SK-N-SH (cell line): ENCODE data around the gene EFNB2. TPM values are rescaled to one million over a fixed set of nuclear protein-coding genes. Genes with fewer than 3 reads are reported as not detected.

ENCODE experiments used
- CTCF ChIA-PET: fragments of 300-600, 350-600 bp; formaldehyde crosslinking; extraction: SDS; loops from one replicate; lab custom pipeline; 2021; lab: Yijun Ruan, JAX
- POLR2A ChIA-PET: fragments of 350-600 bp; sonication (Branson Sonifier 250); formaldehyde crosslinking; extraction: SDS; loops from one replicate; lab custom pipeline; 2020; ENCODE audit warnings: antibody characterized with exemption, inconsistent platforms; lab: Yijun Ruan, JAX
- DNase-seq: peaks from one replicate; pipeline ENCODE4 v3.0.0; 2012
- H2AFZ ChIP-seq: fragments of 200-600 bp; sonication (generic); 2 replicates; pipeline ENCODE4 v1.8.1; 2016; ENCODE audit warnings: antibody characterized with exemption, mild to moderate bottlenecking, low read depth
- H3F3A ChIP-seq: fragments of 200-600 bp; sonication (generic); replicated peaks from 2 replicates; pipeline ENCODE3; 2016; ENCODE audit warnings: antibody characterized with exemption, mild to moderate bottlenecking; ENCODE audit not compliant: insufficient read depth
- H3K27ac ChIP-seq, 2 experiments: fragments of 200-500 bp in 1 of 2; fragments of 200-600 bp in 1 of 2; sonication (Bioruptor generic) in 1 of 2; sonication (generic), shearing (Covaris generic) in 1 of 2; 2 replicates each; pipeline versions ENCODE4 v1.5.1 to v1.6.1; 2014 to 2016; ENCODE audit warnings: low read depth in 2 of 2, inconsistent platforms in 1 of 2, low read length in 1 of 2, mild to moderate bottlenecking in 1 of 2, mixed read lengths in 1 of 2
- H3K27me3 ChIP-seq: fragments of 200-600 bp; sonication (generic), shearing (Covaris generic); 2 replicates; pipeline ENCODE4 v1.6.1; 2016; ENCODE audit warnings: mixed run types; ENCODE audit not compliant: insufficient read depth
- H3K36me3 ChIP-seq, 2 experiments: fragments of 200-500 bp in 1 of 2; fragments of 200-600 bp in 1 of 2; sonication (Bioruptor generic) in 1 of 2; sonication (generic) in 1 of 2; replicated peaks in 1 of 2; 2 replicates each; pipeline versions ENCODE3 to v1.5.1; 2014 to 2016; ENCODE audit warnings: low read length in 1 of 2, mild to moderate bottlenecking in 1 of 2; ENCODE audit not compliant: insufficient read depth in 2 of 2, control insufficient read depth in 1 of 2
- H3K4me1 ChIP-seq, 2 experiments: fragments of 200-500 bp in 1 of 2; fragments of 200-600 bp in 1 of 2; sonication (Bioruptor generic) in 1 of 2; sonication (generic), shearing (Covaris generic) in 1 of 2; 2 replicates each; pipeline versions ENCODE4 v1.5.1 to v1.6.1; 2014 to 2016; ENCODE audit warnings: low read depth in 1 of 2, low read length in 1 of 2, mixed run types in 1 of 2; ENCODE audit not compliant: insufficient read depth in 2 of 2, control insufficient read depth in 1 of 2
- H3K4me2 ChIP-seq: fragments of 200-600 bp; sonication (generic), shearing (Covaris generic); 2 replicates; pipeline ENCODE4 v1.6.1; 2017; ENCODE audit warnings: mixed run types
- H3K4me3 ChIP-seq, 2 experiments: fragments of 200-500 bp in 1 of 2; fragments of 200-600 bp in 1 of 2; sonication (Bioruptor generic) in 1 of 2; sonication (generic), shearing (Covaris generic) in 1 of 2; 2 replicates each; pipeline versions ENCODE4 v1.5.1 to v1.8.1; 2014 to 2016; ENCODE audit warnings: low read depth in 2 of 2, inconsistent platforms in 1 of 2, low read length in 1 of 2, mild to moderate bottlenecking in 1 of 2, mixed read lengths in 1 of 2, moderate library complexity in 1 of 2
- H3K79me2 ChIP-seq: fragments of 200-600 bp; sonication (generic); 2 replicates; pipeline ENCODE4 v1.8.1; 2017; ENCODE audit warnings: mild to moderate bottlenecking; ENCODE audit not compliant: insufficient read depth
- H3K9ac ChIP-seq: fragments of 200-600 bp; sonication (generic); 2 replicates; pipeline ENCODE4 v1.6.1; 2017; ENCODE audit warnings: mixed run types
- H3K9me2 ChIP-seq: fragments of 200-600 bp; sonication (generic); 2 replicates; pipeline ENCODE4 v1.6.1; 2017; ENCODE audit warnings: mixed run types
- H3K9me3 ChIP-seq: fragments of 200-600 bp; sonication (generic); 2 replicates; pipeline ENCODE4 v1.6.1; 2017; ENCODE audit warnings: mixed run types, mild to moderate bottlenecking, moderate library complexity
- H4K20me1 ChIP-seq: fragments of 200-600 bp; sonication (generic); 2 replicates; pipeline ENCODE4 v1.6.1; 2017; ENCODE audit warnings: mild to moderate bottlenecking, mixed run types; ENCODE audit not compliant: insufficient read depth
- CTCF ChIP-seq: fragments of 200-600 bp; sonication (generic); IDR thresholded peaks from 2 replicates; pipeline ENCODE4 v1.6.1; 2017; ENCODE audit warnings: antibody characterized with exemption, mild to moderate bottlenecking, moderate library complexity
- FOXJ3 ChIP-seq: sonication (generic); formaldehyde crosslinking; IDR thresholded peaks from 2 replicates; pipeline ENCODE4 v1.5.1; 2020; ENCODE audit warnings: mild to moderate bottlenecking, missing genetic modification reagents
- FOXM1 ChIP-seq: IDR thresholded peaks from 2 replicates; pipeline ENCODE4 v1.4.0; 2012; ENCODE audit warnings: low read depth, mild to moderate bottlenecking
- MAX ChIP-seq: IDR thresholded peaks from 2 replicates; pipeline ENCODE4 v1.4.0; 2012; ENCODE audit warnings: low read depth
- MXI1 ChIP-seq: IDR thresholded peaks from 2 replicates; pipeline ENCODE4 v1.6.1; 2012; ENCODE audit warnings: mild to moderate bottlenecking, low read depth, low read length, improper control_type of control experiment
- NRF1 ChIP-seq: IDR thresholded peaks from 2 replicates; pipeline ENCODE4 v1.6.1; 2012; ENCODE audit warnings: low read depth, mild to moderate bottlenecking, low read length
- POLR2AphosphoS5 ChIP-seq: IDR thresholded peaks from 2 replicates; pipeline ENCODE4 v1.6.1; 2012; ENCODE audit warnings: low read depth, low read length
- RAD21 ChIP-seq: IDR thresholded peaks from 2 replicates; pipeline ENCODE4 v1.6.1; 2012; ENCODE audit warnings: mild to moderate bottlenecking, low read length
- RFX5 ChIP-seq: IDR thresholded peaks from 2 replicates; pipeline ENCODE4 v1.6.1; 2012; ENCODE audit warnings: mild to moderate bottlenecking, improper control_type of control experiment, low read length
- TCF12 ChIP-seq: IDR thresholded peaks from 2 replicates; pipeline ENCODE4 v1.4.0; 2012
- ZBTB33 ChIP-seq: IDR thresholded peaks from 2 replicates; pipeline ENCODE4 v1.4.0; 2012; ENCODE audit warnings: low read depth, borderline replicate concordance
- WGBS: methylation state at CpG from one replicate; pipeline ENCODE4 v1.1.6; 2017; ENCODE audit warnings: low lambda C conversion rate; 5-methylcytosine and 5-hydroxymethylcytosine counted together
- polyA plus RNA-seq, 3 experiments: library from polyadenylated mRNA; depleted of rRNA; stranded (reverse); fragments of >200 nt; gene quantifications; 2 replicates each; pipeline ENCODE4 v1.2.3, GENCODE V29; 2012
- TF ChIP-seq, protein P1 (sequence below): fragments of 150-350 bp; IDR thresholded peaks from 2 replicates; pipeline ENCODE4 v1.6.1; 2016; ENCODE audit warnings: mild to moderate bottlenecking, low read depth, low read length
- TF ChIP-seq, protein P2 (sequence below): IDR thresholded peaks from 2 replicates; pipeline ENCODE4; 2012
- TF ChIP-seq, protein P3 (sequence below): IDR thresholded peaks from 2 replicates; pipeline ENCODE4 v1.6.1; 2012; ENCODE audit warnings: mild to moderate bottlenecking, low read depth, low read length, moderate library complexity

Gene EFNB2
- polyA plus RNA-seq, 1 of the 3 experiments (the other 2 are of a cell fraction) = 3.0 TPM

GRCh38 chr13:106566641-106567473, 31.4 kb upstream of the EFNB2 start:
- Histone ChIP-seq H3K4me2 (peak overlapping the region; percentile 79), H3K27me3 (no peaks in the 10 kb centered on the region), H3K9me3 (no peaks in the 10 kb centered on the region), H3K27ac (peak overlapping the region; percentile 93 to 97)
- peak; percentile 79 for DNase-seq
- TF ChIP-seq, protein P1, sequence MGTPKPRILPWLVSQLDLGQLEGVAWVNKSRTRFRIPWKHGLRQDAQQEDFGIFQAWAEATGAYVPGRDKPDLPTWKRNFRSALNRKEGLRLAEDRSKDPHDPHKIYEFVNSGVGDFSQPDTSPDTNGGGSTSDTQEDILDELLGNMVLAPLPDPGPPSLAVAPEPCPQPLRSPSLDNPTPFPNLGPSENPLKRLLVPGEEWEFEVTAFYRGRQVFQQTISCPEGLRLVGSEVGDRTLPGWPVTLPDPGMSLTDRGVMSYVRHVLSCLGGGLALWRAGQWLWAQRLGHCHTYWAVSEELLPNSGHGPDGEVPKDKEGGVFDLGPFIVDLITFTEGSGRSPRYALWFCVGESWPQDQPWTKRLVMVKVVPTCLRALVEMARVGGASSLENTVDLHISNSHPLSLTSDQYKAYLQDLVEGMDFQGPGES = no peak
- peak; percentile 51; the same call in 1 of the 2 replicates for TF ChIP-seq MXI1
- TF ChIP-seq, all 33 proteins: peak for 1
- H4K20me1 ChIP-seq = peaks cover 52% of the 10 kb centered on the region
- peak overlapping the region; percentile 20; the same call in 1 of the 2 replicates for H2AFZ ChIP-seq
- no peaks in the 10 kb centered on the region for H3K36me3 ChIP-seq
- POLR2A ChIA-PET = no interaction called here
- peak overlapping the region; percentile 78 to 97 for H3K4me3 ChIP-seq
- H3K4me1 ChIP-seq = peaks cover 9 to 13% of the 10 kb centered on the region in 2 experiments; a peak in 3 of 4 replicates
- CTCF ChIA-PET = interaction anchor here (1.4 to 2.0 kb wide), 2 partner anchors 42 to 54 kb away, joined by 3 to 6 read pairs; no protein-coding TSS in a partner anchor
- no peaks in the 10 kb centered on the region for H3F3A ChIP-seq
- peak overlapping the region; percentile 96 for H3K9ac ChIP-seq
- H3K9me2 ChIP-seq = no peaks in the 10 kb centered on the region
- peaks cover 61% of the 10 kb centered on the region for H3K79me2 ChIP-seq
- under 1% methylated on average over 33 of the region's 34 CpGs for WGBS

- POLR2A ChIA-PET = no interaction called here
- DNase-seq = no peak
- Histone ChIP-seq H4K20me1 (peaks cover 68% of the 10 kb centered on the region), H3K4me3 (no peak overlapping the region), H3K9ac (no peak overlapping the region), H3K36me3 (no peaks in the 10 kb centered on the region), H3K27me3 (no peaks in the 10 kb centered on the region), H3K27ac (no peak overlapping the region), H3K79me2 (peaks cover 77% of the 10 kb centered on the region), H3K9me3 (no peaks in the 10 kb centered on the region), H3K4me2 (peak overlapping the region; percentile 79), H3K4me1 (peaks cover 12 to 17% of the 10 kb centered on the region in 2 experiments; a peak in 3 of 4 replicates), H3F3A (no peaks in the 10 kb centered on the region), H2AFZ (no peak overlapping the region), H3K9me2 (no peaks in the 10 kb centered on the region)
- WGBS = 79% methylated on average over 4 of the region's 4 CpGs
- CTCF ChIA-PET = no interaction called here
- TF ChIP-seq TCF12 = no peak
- TF ChIP-seq POLR2AphosphoS5 = no peak
- TF ChIP-seq NRF1 = no peak
- TF ChIP-seq, protein P2, sequence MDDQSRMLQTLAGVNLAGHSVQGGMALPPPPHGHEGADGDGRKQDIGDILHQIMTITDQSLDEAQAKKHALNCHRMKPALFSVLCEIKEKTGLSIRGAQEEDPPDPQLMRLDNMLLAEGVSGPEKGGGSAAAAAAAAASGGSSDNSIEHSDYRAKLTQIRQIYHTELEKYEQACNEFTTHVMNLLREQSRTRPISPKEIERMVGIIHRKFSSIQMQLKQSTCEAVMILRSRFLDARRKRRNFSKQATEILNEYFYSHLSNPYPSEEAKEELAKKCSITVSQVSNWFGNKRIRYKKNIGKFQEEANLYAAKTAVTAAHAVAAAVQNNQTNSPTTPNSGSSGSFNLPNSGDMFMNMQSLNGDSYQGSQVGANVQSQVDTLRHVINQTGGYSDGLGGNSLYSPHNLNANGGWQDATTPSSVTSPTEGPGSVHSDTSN = no peak
- TF ChIP-seq FOXJ3 (CRISPR knock-in tag) = no peak
- TF ChIP-seq RAD21 = no peak
- no peak for TF ChIP-seq MAX
- no peak for TF ChIP-seq ZBTB33
- TF ChIP-seq, protein P3, sequence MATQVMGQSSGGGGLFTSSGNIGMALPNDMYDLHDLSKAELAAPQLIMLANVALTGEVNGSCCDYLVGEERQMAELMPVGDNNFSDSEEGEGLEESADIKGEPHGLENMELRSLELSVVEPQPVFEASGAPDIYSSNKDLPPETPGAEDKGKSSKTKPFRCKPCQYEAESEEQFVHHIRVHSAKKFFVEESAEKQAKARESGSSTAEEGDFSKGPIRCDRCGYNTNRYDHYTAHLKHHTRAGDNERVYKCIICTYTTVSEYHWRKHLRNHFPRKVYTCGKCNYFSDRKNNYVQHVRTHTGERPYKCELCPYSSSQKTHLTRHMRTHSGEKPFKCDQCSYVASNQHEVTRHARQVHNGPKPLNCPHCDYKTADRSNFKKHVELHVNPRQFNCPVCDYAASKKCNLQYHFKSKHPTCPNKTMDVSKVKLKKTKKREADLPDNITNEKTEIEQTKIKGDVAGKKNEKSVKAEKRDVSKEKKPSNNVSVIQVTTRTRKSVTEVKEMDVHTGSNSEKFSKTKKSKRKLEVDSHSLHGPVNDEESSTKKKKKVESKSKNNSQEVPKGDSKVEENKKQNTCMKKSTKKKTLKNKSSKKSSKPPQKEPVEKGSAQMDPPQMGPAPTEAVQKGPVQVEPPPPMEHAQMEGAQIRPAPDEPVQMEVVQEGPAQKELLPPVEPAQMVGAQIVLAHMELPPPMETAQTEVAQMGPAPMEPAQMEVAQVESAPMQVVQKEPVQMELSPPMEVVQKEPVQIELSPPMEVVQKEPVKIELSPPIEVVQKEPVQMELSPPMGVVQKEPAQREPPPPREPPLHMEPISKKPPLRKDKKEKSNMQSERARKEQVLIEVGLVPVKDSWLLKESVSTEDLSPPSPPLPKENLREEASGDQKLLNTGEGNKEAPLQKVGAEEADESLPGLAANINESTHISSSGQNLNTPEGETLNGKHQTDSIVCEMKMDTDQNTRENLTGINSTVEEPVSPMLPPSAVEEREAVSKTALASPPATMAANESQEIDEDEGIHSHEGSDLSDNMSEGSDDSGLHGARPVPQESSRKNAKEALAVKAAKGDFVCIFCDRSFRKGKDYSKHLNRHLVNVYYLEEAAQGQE = no peak
- no peak for TF ChIP-seq FOXM1
- no peak for TF ChIP-seq CTCF
- TF ChIP-seq RFX5 = no peak
These were observed 29.8 kb upstream of the EFNB2 start for GRCh38 chr13:106565127-106565775.
